Spleen (tissue), 11 donors: ENCODE data around the gene ST7. TPM values are rescaled to one million over a fixed set of nuclear protein-coding genes. Genes with fewer than 3 reads are reported as not detected.
"Not testable (repeated sequence)": the region's sequence is repeated elsewhere in the genome, so short reads cannot be mapped to it uniquely, and the experiment has no call there.

Experiments
- DNase-seq: peaks from one replicate; pipeline ENCODE4 v3.0.0-alpha.2; 2020
- H3K27ac ChIP-seq, 8 donors: fragments of 200-600 bp; sonication (generic) in 7 of 8; 1 replicate in 4 of 8; 2 replicates in 4 of 8; pipeline versions ENCODE4 v1.5.0 to v1.8.0; 2016 to 2021; ENCODE audit warnings: inconsistent platforms in 4 of 8, mild to moderate bottlenecking in 4 of 8, moderate library complexity in 1 of 8
- H3K27me3 ChIP-seq, 7 donors: fragments of 200-600 bp; sonication (generic) in 6 of 7; replicated peaks in 1 of 7; 1 replicate in 4 of 7; 2 replicates in 3 of 7; pipeline versions ENCODE4 v1.5.0 to v1.8.0; 2016 to 2021; ENCODE audit warnings: inconsistent platforms in 3 of 7, mild to moderate bottlenecking in 1 of 7
- H3K36me3 ChIP-seq, 6 donors: fragments of 200-600 bp; sonication (generic) in 5 of 6; 1 replicate in 4 of 6; 2 replicates in 2 of 6; pipeline versions ENCODE4 v1.5.0 to v1.8.0; 2016 to 2021; ENCODE audit warnings: inconsistent platforms in 2 of 6
- H3K4me1 ChIP-seq, 6 donors: fragments of 200-600 bp; sonication (generic) in 5 of 6; 1 replicate in 3 of 6; 2 replicates in 3 of 6; pipeline versions ENCODE4 v1.5.0 to v1.8.0; 2016 to 2021; ENCODE audit warnings: inconsistent platforms in 3 of 6
- H3K4me3 ChIP-seq, 8 donors: fragments of 200-600 bp; sonication (generic) in 7 of 8; 1 replicate in 4 of 8; 2 replicates in 4 of 8; pipeline versions ENCODE4 v1.5.0 to v1.8.0; 2016 to 2021; ENCODE audit warnings: inconsistent platforms in 4 of 8, mild to moderate bottlenecking in 4 of 8, moderate library complexity in 2 of 8
- H3K9me3 ChIP-seq, 8 donors: fragments of 200-600 bp; sonication (generic) in 7 of 8; 1 replicate in 4 of 8; 2 replicates in 4 of 8; pipeline versions ENCODE4 v1.5.0 to v1.8.0; 2016 to 2021; ENCODE audit warnings: inconsistent platforms in 4 of 8
- CTCF ChIP-seq, 11 experiments: fragments of 200-600 bp in 7 of 11; fragments of 450-650 bp in 4 of 11; sonication (generic) in 4 of 11; IDR thresholded peaks in 8 of 11; conservative IDR thresholded peaks in 3 of 11; 1 replicate in 7 of 11; 2 replicates in 4 of 11; pipeline versions ENCODE4 v1.4.0 to v1.8.0; 2016 to 2021; ENCODE audit warnings: antibody characterized with exemption in 11 of 11, inconsistent platforms in 4 of 11, mild to moderate bottlenecking in 1 of 11
- POLR2A ChIP-seq, 3 donors: fragments of 450-650 bp; IDR thresholded peaks; one replicate each; pipeline ENCODE4 v1.5.1; 2017; ENCODE audit warnings: antibody characterized with exemption in 3 of 3, mild to moderate bottlenecking in 1 of 3
- POLR2AphosphoS5 ChIP-seq, 3 donors: sonication (generic); formaldehyde crosslinking; IDR thresholded peaks; one replicate each; pipeline ENCODE4 v1.5.1; 2017; ENCODE audit warnings: antibody characterized with exemption in 3 of 3
- WGBS, 5 donors: extraction: QIAGEN DNeasy Blood & Tissue Kit in 3 of 5; methylation state at CpG; one replicate each; pipeline versions ENCODE4 v1.1.5 to v1.1.7; 2013 to 2018; 5-methylcytosine and 5-hydroxymethylcytosine counted together
- intact Hi-C: fragments of 100-400 bp; cut with DNase I; formaldehyde crosslinking; loops from one replicate; pipeline ENCODE4 v1.15.0; 2023; ENCODE audit warnings: low total_unique reads
- polyA plus RNA-seq, 3 donors: library from polyadenylated mRNA; stranded (reverse); fragments of 200-250 nt; gene quantifications; one replicate each; pipeline ENCODE4 v1.2.1, GENCODE V29; 2013
- total RNA-seq, 7 donors: library from RNA; depleted of rRNA in 3 of 7; stranded (reverse); fragments of >200 nt in 3 of 7; fragmentation: NEBNext Ultra II Directional in 4 of 7; extraction: Animal tissue kit (Norgen Biotek cat#: 25700) in 4 of 7; gene quantifications; one replicate each; pipeline versions ENCODE4 v1.1.0 to v1.2.1, GENCODE V29; 2016 to 2021
- donor health status: healthy with polysubstance abuse.
- donor health status: DM: no; HTN: no; CAD: no; lungs with moderate emphysema.
- donor health status: DM: no; HTN: no; CAD: no.
- donor health status: Bipolar disorder and iron deficiency.
- donor health status: healthy.
- donor health status: DM: no; HTN: no; CAD: no.
- donor health status: DM: yes; HTN: yes; CAD: no.

Gene ST7
- total and polyA plus RNA-seq, 10 donors = 4.7 to 36.4 (median 15.8) TPM

GRCh38 chr7:117021986-117022385, 68.7 kb downstream of the ST7 start:
- Histone ChIP-seq H3K36me3 (no peaks in the 10 kb centered on the region), H3K27ac (no peak overlapping the region), H3K4me3 (no peak overlapping the region), H3K4me1 (peaks cover 0 to 10% (median 0%) of the 10 kb centered on the region in 6 donors), H3K9me3 (no peaks in the 10 kb centered on the region), H3K27me3 (no peaks in the 10 kb centered on the region)
- TF ChIP-seq POLR2AphosphoS5 (IDR thresholded peaks at IDR 0.05) (no peak), POLR2A (IDR thresholded peaks at IDR 0.05) (no peak), CTCF (IDR thresholded peaks at IDR 0.05 in 8 of 11, conservative IDR thresholded peaks at IDR 0.05 in 3 of 11) (no peak)
- intact Hi-C loops = no loop called here
- no peak for DNase-seq
- WGBS, 5 donors = 93 to 97% (median 96%) methylated on average over 5 of the region's 5 CpGs

- H3K4me3 ChIP-seq = no peak overlapping the region
- TF ChIP-seq CTCF (IDR thresholded peaks at IDR 0.05 in 8 of 11, conservative IDR thresholded peaks at IDR 0.05 in 3 of 11) (no peak), POLR2AphosphoS5 (IDR thresholded peaks at IDR 0.05) (no peak), POLR2A (IDR thresholded peaks at IDR 0.05) (no peak)
- H3K4me1 ChIP-seq = peaks cover 0 to 10% (median 0%) of the 10 kb centered on the region in 6 donors
- WGBS, 5 donors = 74 to 85% (median 80%) methylated on average over 5 of the region's 5 CpGs
- intact Hi-C loops = no loop called here
- no peaks in the 10 kb centered on the region for H3K36me3 ChIP-seq
- H3K27ac ChIP-seq = no peak overlapping the region
- H3K27me3 ChIP-seq = no peaks in the 10 kb centered on the region
- no peak for DNase-seq
- peaks cover 0 to 2% (median 0%) of the 10 kb centered on the region in 8 donors for H3K9me3 ChIP-seq
Observed at GRCh38 chr7:117023325-117023854, 70.1 kb downstream of the ST7 start.

- Histone ChIP-seq H3K4me3 (no peak overlapping the region), H3K36me3 (no peaks in the 10 kb centered on the region), H3K9me3 (peaks cover 0 to 12% (median 6%) of the 10 kb centered on the region in 8 donors), H3K27ac (no peak overlapping the region), H3K27me3 (no peaks in the 10 kb centered on the region), H3K4me1 (peaks cover 0 to 9% (median 0%) of the 10 kb centered on the region in 6 donors)
- intact Hi-C loops = no loop called here
- no peak for DNase-seq
- no peak for TF ChIP-seq POLR2AphosphoS5 (IDR thresholded peaks at IDR 0.05)
- TF ChIP-seq POLR2A (IDR thresholded peaks at IDR 0.05) = no peak
- TF ChIP-seq CTCF (IDR thresholded peaks at IDR 0.05 in 8 of 11, conservative IDR thresholded peaks at IDR 0.05 in 3 of 11) = no peak
Observed at GRCh38 chr7:117024811-117025210, 71.5 kb downstream of the ST7 start.

- Histone ChIP-seq H3K4me1 (no peaks in the 10 kb centered on the region), H3K27ac (no peak overlapping the region), H3K9me3 (peaks cover 0 to 23% (median 14%) of the 10 kb centered on the region in 8 donors), H3K27me3 (no peaks in the 10 kb centered on the region), H3K36me3 (no peaks in the 10 kb centered on the region), H3K4me3 (no peak overlapping the region)
- DNase-seq = no peak
- intact Hi-C loops = no loop called here
- TF ChIP-seq POLR2AphosphoS5 (IDR thresholded peaks at IDR 0.05) (no peak), POLR2A (IDR thresholded peaks at IDR 0.05) (no peak), CTCF (IDR thresholded peaks at IDR 0.05 in 8 of 11, conservative IDR thresholded peaks at IDR 0.05 in 3 of 11) (no peak)
Observed at GRCh38 chr7:117025891-117026290, 72.6 kb downstream of the ST7 start.

- H3K27me3 ChIP-seq, H3K36me3 ChIP-seq, intact Hi-C loops, H3K27ac ChIP-seq, H3K4me1 ChIP-seq, DNase-seq, H3K4me3 ChIP-seq: not testable (repeated sequence)
- 95 to 100% (median 100%) methylated on average over 1 of the region's 1 CpG for WGBS, 5 donors
- peaks cover 0 to 25% (median 15%) of the 10 kb centered on the region in 8 donors for H3K9me3 ChIP-seq
Observed at GRCh38 chr7:117030346-117030745, 77.0 kb downstream of the ST7 start.

GRCh38 chr7:117030793-117031192, 77.5 kb downstream of the ST7 start:
- DNase-seq, H3K4me3 ChIP-seq, H3K36me3 ChIP-seq, H3K4me1 ChIP-seq, H3K27ac ChIP-seq, H3K27me3 ChIP-seq, intact Hi-C loops: not testable (repeated sequence)
- WGBS, 5 donors = 0% methylated on average over 1 of the region's 1 CpG
- H3K9me3 ChIP-seq = peaks cover 0 to 25% (median 15%) of the 10 kb centered on the region in 8 donors
